GM12878 (cell line): Measurements from ENCODE around the gene CLTCL1. TPM values are rescaled to one million over a fixed set of nuclear protein-coding genes. Genes with fewer than 3 reads are reported as not detected.
A peak's percentile ranks its signal among the peaks of the same experiment; 100 is the strongest.

Source experiments
- ATAC-seq: fragments of 200-7000 bp; cut with Tn5 transposase; 3 replicates; pipeline ENCODE4 v1.9.1; 2020; ENCODE audit warnings: mild to moderate bottlenecking, moderate library complexity
- BruUV-seq: library from RNA; stranded (reverse); fragments of 400-500 nt; replicated peaks from 2 replicates; lab custom pipeline; 2021; lab: Mats Ljungman, UMichigan
- CTCF ChIA-PET: fragments of 300-600 bp; sonication (Branson Sonifier 250); formaldehyde crosslinking; extraction: SDS; loops from one replicate; lab custom pipeline; 2021; ENCODE audit warnings: inconsistent platforms; lab: Yijun Ruan, JAX
- POLR2A ChIA-PET: fragments of 350-600 bp; formaldehyde crosslinking; extraction: SDS; loops from one replicate; lab custom pipeline; 2021; ENCODE audit warnings: inconsistent platforms; lab: Charles Lee
- RAD21 ChIA-PET: fragments of 300-600 bp; sonication (Branson Sonifier 250); formaldehyde crosslinking; loops from one replicate; lab custom pipeline; 2023; ENCODE audit warnings: antibody characterized with exemption; ENCODE audit not compliant: unreplicated experiment; lab: Charles Lee
- SMC1A ChIA-PET: fragments of 300-600 bp; sonication (Branson Sonifier 250); formaldehyde crosslinking; loops from one replicate; lab custom pipeline; 2023; ENCODE audit not compliant: unreplicated experiment, uncharacterized antibody; lab: Charles Lee
- DNase-seq: peaks from one replicate; pipeline ENCODE4 v3.0.0-alpha.2; 2011; ENCODE audit warnings: low read depth, low spot score
- FAIRE-seq: peaks from 3 replicates; lab custom pipeline; 2011; peaks lifted over from hg19 to GRCh38; lab: Jason Lieb, UNC
- H2AFZ ChIP-seq: 2 replicates; pipeline ENCODE4 v1.6.0; 2011; ENCODE audit warnings: low read depth, low read length, control low read depth; ENCODE audit not compliant: control insufficient read depth
- H3K27ac ChIP-seq: 2 replicates; pipeline ENCODE4 v1.5.1; 2011; ENCODE audit warnings: control low read depth; ENCODE audit not compliant: control insufficient read depth, insufficient read depth
- H3K27me3 ChIP-seq, 2 experiments: replicated peaks in 1 of 2; 2 replicates each; pipeline versions ENCODE4 v1.6.0 to v1.6.1; 2011; ENCODE audit warnings: low read length in 1 of 2; ENCODE audit not compliant: control insufficient read depth in 2 of 2, insufficient read depth in 2 of 2
- H3K36me3 ChIP-seq, 2 experiments: 2 replicates each; pipeline ENCODE4 v1.5.1; 2011; ENCODE audit warnings: low read length in 1 of 2; ENCODE audit not compliant: control insufficient read depth in 2 of 2, insufficient read depth in 2 of 2
- H3K4me1 ChIP-seq: 2 replicates; pipeline ENCODE4 v1.6.1; 2011; ENCODE audit warnings: mild to moderate bottlenecking, low read length, moderate library complexity, mixed read lengths; ENCODE audit not compliant: control insufficient read depth, insufficient read depth
- H3K4me2 ChIP-seq: 2 replicates; pipeline ENCODE4 v1.6.0; 2011; ENCODE audit warnings: control low read depth; ENCODE audit not compliant: control insufficient read depth, insufficient read depth
- H3K4me3 ChIP-seq: fragments of 200-600 bp; sonication (generic); 2 replicates; pipeline ENCODE4 v1.5.1; 2016
- H3K79me2 ChIP-seq: 2 replicates; pipeline ENCODE4 v1.6.0; 2011; ENCODE audit warnings: low read length; ENCODE audit not compliant: control insufficient read depth, insufficient read depth
- H3K9ac ChIP-seq: 2 replicates; pipeline ENCODE4 v1.8.0; 2011; ENCODE audit warnings: low read length, control low read depth, mixed read lengths; ENCODE audit not compliant: control insufficient read depth, insufficient read depth
- H3K9me3 ChIP-seq: replicated peaks from 3 replicates; pipeline ENCODE4 v1.5.1; 2011; ENCODE audit warnings: mild to moderate bottlenecking, low read length; ENCODE audit not compliant: control insufficient read depth, insufficient read depth
- H4K20me1 ChIP-seq: 2 replicates; pipeline ENCODE4 v1.6.0; 2011; ENCODE audit not compliant: control insufficient read depth, insufficient read depth
- BACH1 ChIP-seq: fragments of 450-650 bp; IDR thresholded peaks from 2 replicates; pipeline ENCODE4 v1.6.1; 2017; ENCODE audit warnings: mild to moderate bottlenecking, borderline replicate concordance
- CBFB ChIP-seq: IDR thresholded peaks from 2 replicates; pipeline ENCODE4 v1.6.1; 2016; ENCODE audit warnings: antibody characterized with exemption, low read depth
- NFYB ChIP-seq: IDR thresholded peaks from 2 replicates; pipeline ENCODE4 v1.6.1; 2011; ENCODE audit warnings: low read depth, mild to moderate bottlenecking, low read length, improper control_type of control experiment, moderate library complexity; ENCODE audit not compliant: insufficient read depth
- NKRF ChIP-seq: fragments of 450-650 bp; conservative IDR thresholded peaks from 2 replicates; pipeline ENCODE4 v1.6.1; 2017; ENCODE audit warnings: mild to moderate bottlenecking, moderate library complexity
- RELA ChIP-seq: fragments of 450-650 bp; IDR thresholded peaks from 2 replicates; pipeline ENCODE4 v1.8.0; 2014; ENCODE audit warnings: borderline replicate concordance; ENCODE audit not compliant: partially characterized antibody
- REST ChIP-seq: IDR thresholded peaks from 2 replicates; pipeline ENCODE4 v1.6.1; 2012; ENCODE audit warnings: mild to moderate bottlenecking, low read depth, low read length
- SKIL ChIP-seq: fragments of 450-650 bp; IDR thresholded peaks from 2 replicates; pipeline ENCODE4 v1.6.1; 2017; ENCODE audit warnings: mild to moderate bottlenecking, low read depth, inconsistent platforms; ENCODE audit not compliant: poor library complexity, severe bottlenecking
- TARDBP ChIP-seq: IDR thresholded peaks from 2 replicates; pipeline ENCODE4 v1.6.1; 2016; ENCODE audit warnings: borderline replicate concordance
- TCF12 ChIP-seq: IDR thresholded peaks from 2 replicates; pipeline ENCODE4 v1.6.1; 2011; ENCODE audit warnings: low read depth, mild to moderate bottlenecking, low read length
- ZBTB33 ChIP-seq: fragments of 450-650 bp; IDR thresholded peaks from 2 replicates; pipeline ENCODE4 v1.6.1; 2017; ENCODE audit warnings: mild to moderate bottlenecking
- ZNF207 ChIP-seq: fragments of 450-650 bp; IDR thresholded peaks from 2 replicates; pipeline ENCODE4 v1.6.1; 2014; ENCODE audit warnings: antibody characterized with exemption, mild to moderate bottlenecking, borderline replicate concordance
- ZZZ3 ChIP-seq: IDR thresholded peaks from 2 replicates; pipeline ENCODE4 v1.6.1; 2011; ENCODE audit warnings: low read depth; ENCODE audit not compliant: control insufficient read depth, insufficient read length
- WGBS: methylation state at CpG from one replicate; pipeline ENCODE4 v1.1.6; 2016; ENCODE audit warnings: low lambda C conversion rate; ENCODE audit not compliant: insufficient replicate concordance, insufficient coverage; ENCODE audit errors: missing lambda C conversion rate; 5-methylcytosine and 5-hydroxymethylcytosine counted together
- in situ Hi-C: fragments of 300-500 bp; cut with MboI; formaldehyde crosslinking; loops from 9 replicates; pipeline ENCODE4 v1.14.3; 2018; ENCODE audit warnings: mixed read lengths
- intact Hi-C: fragments of 100-400 bp; cut with micrococcal nuclease; formaldehyde crosslinking; loops from one replicate; pipeline ENCODE4 v1.14.2; 2022; ENCODE audit not compliant: unreplicated experiment
- polyA plus RNA-seq, 11 experiments: library from polyadenylated mRNA; depleted of rRNA in 4 of 11; unstranded in 6 of 11; stranded (reverse) in 5 of 11; fragments of >200 nt; fragmentation: Nextera tagmentation in 4 of 11; fragmentation: Illumina TruSeq in 1 of 11; extraction: Ambion mirVana in 4 of 11; extraction: Trizol in 1 of 11; gene quantifications; 1 replicate in 1 of 11; 2 replicates in 10 of 11; pipeline versions ENCODE4 v1.2.1 to v1.2.3, GENCODE V29; 2011 to 2016; ENCODE audit warnings: inconsistent platforms in 2 of 11, missing spikeins in 2 of 11, low read depth in 1 of 11
- total RNA-seq, 4 experiments: library from RNA; depleted of rRNA in 3 of 4; stranded (reverse); fragments of >200 nt in 3 of 4; fragmentation: Illumina TruSeq in 1 of 4; extraction: Trizol in 1 of 4; gene quantifications; 2 replicates each; pipeline versions ENCODE4 v1.2.1 to v1.2.3, GENCODE V29; 2013 to 2021

The CLTCL1 gene
- total and polyA plus RNA-seq, 10 of the 15 experiments (the other 5 are each of a cell fraction or from before 2014, with no cell fraction given), result under 0.01 to 0.35 (median 0.12) TPM; not detected in 2

- no peaks in the 10 kb centered on the region for H3K79me2 ChIP-seq
- peak; percentile 21; the same call in 2 of the 3 replicates for ATAC-seq
- H3K27me3 ChIP-seq, result peaks cover 0 to 2% of the 10 kb centered on the region in 2 experiments; a peak in 2 of 4 replicates
- WGBS, result 15% methylated on average over 5 of the region's 5 CpGs
- TF ChIP-seq ZNF207 (no peak), CBFB (no peak), SKIL (no peak), RELA (no peak), NFYB (no peak), REST (no peak), TARDBP (no peak), BACH1 (no peak), ZZZ3 (no peak), ZBTB33 (no peak), TCF12 (no peak), NKRF (no peak)
- TF ChIP-seq, all 136 proteins: peak for 0
- Histone ChIP-seq H3K9ac (no peak overlapping the region), H3K9me3 (no peaks in the 10 kb centered on the region), H3K4me3 (no peak overlapping the region), H3K4me2 (no peak overlapping the region), H3K36me3 (no peaks in the 10 kb centered on the region), H3K27ac (no peak overlapping the region), H3K4me1 (no peaks in the 10 kb centered on the region; the same call in 1 of the 2 replicates), H2AFZ (no peak overlapping the region), H4K20me1 (no peaks in the 10 kb centered on the region)
- RAD21 ChIA-PET, result no interaction called here
- in situ Hi-C loops (no loop called here), intact Hi-C loops (loop anchor here (1.0 to 10.0 kb wide), 2 partner anchors 46 to 412 kb away; no protein-coding TSS in a partner anchor)
- CTCF ChIA-PET, result no interaction called here
- SMC1A ChIA-PET, result interaction anchor here (0.6 to 1.1 kb wide), 2 partner anchors 46 to 73 kb away, joined by 3 read pairs; no protein-coding TSS in a partner anchor
- POLR2A ChIA-PET, result no interaction called here
- no TSS peak for BruUV-seq
- DNase-seq, result no peak
- FAIRE-seq, result no peak
Measured at GRCh38 chr22:19218541-19219233, 72.8 kb downstream of the CLTCL1 start.
